Lower leg skin (tissue), 4 donors: Measurements from ENCODE around the gene CST9. TPM values are rescaled to one million over a fixed set of nuclear protein-coding genes. Genes with fewer than 3 reads are reported as not detected.

Experiments
- DNase-seq, 2 donors: peaks; one replicate each; pipeline ENCODE4 v3.0.0-alpha.2; 2019; ENCODE audit warnings: low spot score in 2 of 2
- H3K4me3 ChIP-seq: fragments of 200-600 bp; sonication (generic); 2 replicates; pipeline ENCODE4 v1.5.1; 2017; ENCODE audit warnings: mild to moderate bottlenecking, low read depth; ENCODE audit not compliant: poor library complexity, severe bottlenecking
- CTCF ChIP-seq, 3 donors: fragments of 450-650 bp; IDR thresholded peaks; one replicate each; pipeline ENCODE4 v1.5.1; 2016; ENCODE audit warnings: antibody characterized with exemption in 3 of 3, mild to moderate bottlenecking in 3 of 3, moderate library complexity in 2 of 3
- POLR2A ChIP-seq, 2 donors: fragments of 450-650 bp; IDR thresholded peaks; one replicate each; pipeline ENCODE4 v1.6.1; 2016 to 2017; ENCODE audit warnings: antibody characterized with exemption in 2 of 2, mild to moderate bottlenecking in 1 of 2, moderate library complexity in 1 of 2
- WGBS, 2 donors: methylation state at CpG; one replicate each; pipeline ENCODE4 v1.1.5; 2018; 5-methylcytosine and 5-hydroxymethylcytosine counted together
- intact Hi-C: fragments of 100-400 bp; cut with DNase I; formaldehyde crosslinking; loops from one replicate; pipeline ENCODE4 v1.15.0; 2023; ENCODE audit warnings: low total_unique reads
- total RNA-seq, 4 donors: library from RNA; depleted of rRNA; stranded (reverse); fragments of >200 nt; gene quantifications; one replicate each; pipeline ENCODE4 v1.1.0, GENCODE V29; 2016

The CST9 gene
- total RNA-seq, 4 donors from 2014 or later = not detected

DNA sequence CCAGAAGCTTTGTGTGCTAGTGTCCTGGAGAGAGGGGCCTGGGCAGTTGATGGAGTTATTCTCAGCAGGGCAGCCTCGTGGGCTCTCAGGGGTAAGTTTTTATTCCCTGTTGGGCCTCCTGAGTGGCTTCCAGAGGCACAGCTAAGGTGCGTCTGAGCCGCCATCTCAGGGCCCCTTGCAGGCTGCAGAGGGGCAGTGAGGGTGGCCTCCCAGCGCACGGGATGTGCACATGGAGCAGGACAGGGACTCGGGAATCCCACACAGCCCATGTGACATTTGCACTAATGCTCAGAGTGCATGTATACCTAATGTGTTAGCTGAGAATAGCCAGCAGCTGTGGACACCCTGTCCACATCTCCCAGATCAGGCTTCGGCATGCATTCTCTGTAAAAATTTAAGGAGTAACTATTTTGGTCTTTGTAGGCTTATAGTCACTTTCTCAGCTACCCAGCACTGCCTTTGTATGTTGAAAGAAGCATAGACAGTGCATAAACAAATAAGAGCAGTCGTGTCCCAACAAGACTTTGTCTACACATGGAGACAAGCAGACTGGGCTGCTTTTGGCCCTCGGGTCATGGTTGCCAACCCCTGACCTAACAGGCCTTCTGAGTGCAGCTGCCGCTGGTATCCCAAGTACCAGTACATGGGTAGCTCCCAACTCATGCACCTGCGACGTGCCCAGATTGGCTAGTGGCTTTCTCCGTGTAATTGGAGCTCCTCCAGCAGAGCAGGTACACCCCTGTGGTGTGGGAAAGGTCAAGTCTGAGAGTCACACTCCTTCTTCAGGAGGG is 18.8 kb downstream of the CST9 start:
- peak in 1 of 2 donors; percentile 78 for DNase-seq
- WGBS, 2 donors = 56 to 69% methylated on average over 13 of the region's 13 CpGs
- H3K4me3 ChIP-seq = no peak overlapping the region
- TF ChIP-seq POLR2A (IDR thresholded peaks at IDR 0.05) = no peak
- TF ChIP-seq CTCF (IDR thresholded peaks at IDR 0.05) = no peak
- intact Hi-C loops = no loop called here

- no peak overlapping the region for H3K4me3 ChIP-seq
- DNase-seq = peak in 1 of 2 donors; percentile 50
- 64 to 83% methylated on average over 4 to 5 of the region's 5 CpGs for WGBS, 2 donors
- intact Hi-C loops = no loop called here
- TF ChIP-seq CTCF (IDR thresholded peaks at IDR 0.05) (no peak), POLR2A (IDR thresholded peaks at IDR 0.05) (no peak)
Observed at GRCh38 chr20:23585808-23586734, 19.6 kb downstream of the CST9 start.

GRCh38 chr20:23585449-23585807 is 20.3 kb downstream of the CST9 start:
- DNase-seq = peak in 1 of 2 donors; percentile 48
- 80 to 81% methylated on average over 5 of the region's 5 CpGs for WGBS, 2 donors
- intact Hi-C loops = no loop called here
- H3K4me3 ChIP-seq = no peak overlapping the region
- TF ChIP-seq CTCF (IDR thresholded peaks at IDR 0.05) (no peak), POLR2A (IDR thresholded peaks at IDR 0.05) (no peak)

DNA sequence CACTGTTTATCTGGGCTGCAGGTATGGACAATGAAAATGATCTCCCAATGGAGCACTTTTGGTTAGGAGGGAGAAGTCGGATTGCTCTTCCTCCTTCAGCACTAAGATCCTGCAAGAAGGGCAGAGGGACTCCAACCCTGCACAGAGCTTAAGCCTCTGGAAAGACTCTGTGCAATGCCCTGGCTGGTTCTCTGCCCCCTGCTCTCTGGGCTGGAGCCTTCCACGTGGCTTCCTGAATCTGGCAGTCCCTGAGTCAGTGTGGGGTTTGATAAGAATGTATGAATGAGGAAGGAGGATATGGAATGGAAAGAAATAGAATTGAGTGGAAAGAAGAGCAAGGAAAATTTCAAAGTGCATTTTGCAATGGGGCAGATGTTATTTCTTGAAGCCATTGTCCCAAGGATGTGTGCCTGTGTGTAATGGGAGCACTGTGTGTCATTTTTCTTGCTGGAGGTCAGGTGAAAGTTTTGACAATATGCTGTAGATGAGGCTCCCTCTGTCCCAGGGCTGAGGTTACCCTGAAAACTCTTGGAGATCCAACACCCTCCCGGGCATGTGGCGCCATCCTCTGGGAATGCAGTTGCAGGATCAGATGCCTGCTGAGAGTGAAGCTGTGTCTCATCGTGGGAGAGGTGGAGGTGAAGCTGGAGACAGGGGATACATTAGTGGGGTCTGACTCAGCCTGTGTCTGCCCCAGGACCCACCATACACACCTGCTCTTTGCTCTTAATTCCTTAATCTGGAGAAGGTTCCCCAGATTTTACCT is 21.1 kb downstream of the CST9 start:
- H3K4me3 ChIP-seq = no peak overlapping the region
- 62 to 66% methylated on average over 5 of the region's 5 CpGs for WGBS, 2 donors
- intact Hi-C loops = no loop called here
- DNase-seq = peak in 1 of 2 donors; percentile 59
- TF ChIP-seq CTCF (IDR thresholded peaks at IDR 0.05) = no peak
- TF ChIP-seq POLR2A (IDR thresholded peaks at IDR 0.05) = no peak

- DNase-seq = no peak
- H3K4me3 ChIP-seq = no peak overlapping the region
- intact Hi-C loops = no loop called here
- TF ChIP-seq CTCF (IDR thresholded peaks at IDR 0.05) = no peak
- no peak for TF ChIP-seq POLR2A (IDR thresholded peaks at IDR 0.05)
Observed at GRCh38 chr20:23583526-23583925, 22.2 kb downstream of the CST9 start.
